NCI-H2029 (cell line): ENCODE results near the gene FSCN2.
"Not testable (repeated sequence)": the region's sequence is repeated elsewhere in the genome, so short reads cannot be mapped to it uniquely, and the experiment has no call there.

ENCODE experiments used
- DNase-seq: peaks from one replicate; lab custom pipeline; 2025; lab: John Stamatoyannopoulos, UW

The FSCN2 gene

GRCh38 chr17:81526662-81527571 is 1.3 kb upstream of the FSCN2 start:
- peak; percentile 60 for DNase-seq

- no peak for DNase-seq
These were observed 140 bp downstream of the FSCN2 start for GRCh38 chr17:81528384-81528650.

- no peak for DNase-seq
These were observed 667 bp downstream of the FSCN2 start for GRCh38 chr17:81528651-81529436.

GRCh38 chr17:81529437-81529803 is 1.2 kb downstream of the FSCN2 start:
- no peak for DNase-seq

GRCh38 chr17:81531013-81531412 is 2.8 kb downstream of the FSCN2 start:
- DNase-seq, result not testable (repeated sequence)

- not testable (repeated sequence) for DNase-seq
These were observed 3.8 kb downstream of the FSCN2 start for GRCh38 chr17:81531998-81532404.

GRCh38 chr17:81532490-81533287 is 4.5 kb downstream of the FSCN2 start:
- no peak for DNase-seq

GRCh38 chr17:81533339-81534141 is 5.4 kb downstream of the FSCN2 start:
- no peak for DNase-seq

- DNase-seq, result no peak
These were observed 6.2 kb downstream of the FSCN2 start for GRCh38 chr17:81534157-81535006.

- DNase-seq, result no peak
These were observed 6.8 kb downstream of the FSCN2 start for GRCh38 chr17:81535007-81535328.

GRCh38 chr17:81535480-81536298 is 7.5 kb downstream of the FSCN2 start:
- DNase-seq, result no peak

GRCh38 chr17:81536299-81537290 is 8.4 kb downstream of the FSCN2 start:
- no peak for DNase-seq

- peak; percentile 61 for DNase-seq
These were observed 9.2 kb downstream of the FSCN2 start for GRCh38 chr17:81537343-81537855.

- peak; percentile 89 for DNase-seq
These were observed 9.8 kb downstream of the FSCN2 start for GRCh38 chr17:81537856-81538555.

- no peak for DNase-seq
These were observed 10.7 kb downstream of the FSCN2 start for GRCh38 chr17:81538651-81539570.

- DNase-seq, result no peak
These were observed 11.4 kb downstream of the FSCN2 start for GRCh38 chr17:81539571-81539900.
